CD4-positive, alpha-beta T cell treated with Interleukin-1 beta for 1 hour (primary cell): ENCODE results near the gene ASAP2.

ENCODE experiments used
- DNase-seq, 2 donors: peaks; one replicate each; pipeline ENCODE4 v3.0.0-alpha.2; 2020 to 2022

Gene ASAP2

DNA sequence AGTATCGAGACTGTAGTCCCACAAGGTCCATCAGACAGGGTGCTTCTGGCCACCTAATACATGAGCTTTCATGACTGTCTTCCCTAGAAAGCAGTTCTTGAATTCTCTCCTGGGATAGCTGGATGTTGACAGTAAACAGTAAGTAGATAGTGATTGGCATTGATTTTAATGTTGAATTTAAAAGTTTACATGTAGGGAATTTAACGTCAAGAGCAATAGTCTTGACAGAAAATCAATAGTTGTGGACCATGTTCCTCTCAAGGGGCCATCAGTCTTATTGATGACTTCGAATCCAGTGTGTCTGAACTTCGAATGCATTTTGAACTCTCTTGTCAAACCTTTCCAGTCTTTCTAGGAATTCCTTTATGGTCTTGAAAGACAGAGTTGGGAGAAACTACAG is 152.9 kb downstream of the ASAP2 start:
- no peak for DNase-seq

DNA sequence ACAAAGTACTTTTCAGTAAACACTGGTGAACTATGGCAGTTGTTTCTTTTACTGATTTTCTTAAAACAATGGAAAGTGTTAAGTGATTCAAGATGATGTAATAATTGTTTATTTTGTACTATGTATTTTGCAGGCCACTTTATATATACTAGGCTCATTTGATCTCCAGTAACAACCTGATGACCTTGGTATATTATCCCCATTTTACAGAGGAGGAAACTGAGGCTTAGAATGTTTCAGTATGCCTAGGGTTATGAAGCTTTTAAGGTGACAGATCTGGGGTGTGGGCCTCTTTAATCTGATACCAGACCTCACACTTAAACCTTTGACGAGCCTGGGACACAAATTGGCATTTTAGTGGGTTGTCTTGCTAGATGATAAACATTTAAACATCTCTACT is 153.5 kb downstream of the ASAP2 start:
- DNase-seq = no peak

DNA sequence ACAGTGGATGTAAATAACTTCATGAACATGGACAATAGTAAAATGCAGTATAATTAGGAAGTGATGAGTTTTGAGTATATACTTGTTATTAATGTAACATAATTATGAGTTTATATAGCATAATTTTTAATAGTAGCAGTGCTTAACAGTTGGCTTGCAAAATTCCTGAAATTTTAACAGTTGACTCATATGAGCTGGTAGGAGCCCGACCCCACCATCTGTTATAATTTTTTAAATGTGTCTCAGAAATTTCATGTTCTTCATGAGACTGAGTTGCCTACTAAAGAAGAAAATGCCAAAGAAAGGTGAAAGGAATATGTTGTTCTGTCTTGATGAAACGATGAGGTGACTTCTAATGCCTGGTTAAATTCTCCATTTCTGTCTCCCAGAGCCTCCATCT is 154.1 kb downstream of the ASAP2 start:
- no peak for DNase-seq

GRCh38 chr2:9364373-9364772 is 157.8 kb downstream of the ASAP2 start:
- DNase-seq = no peak

DNA sequence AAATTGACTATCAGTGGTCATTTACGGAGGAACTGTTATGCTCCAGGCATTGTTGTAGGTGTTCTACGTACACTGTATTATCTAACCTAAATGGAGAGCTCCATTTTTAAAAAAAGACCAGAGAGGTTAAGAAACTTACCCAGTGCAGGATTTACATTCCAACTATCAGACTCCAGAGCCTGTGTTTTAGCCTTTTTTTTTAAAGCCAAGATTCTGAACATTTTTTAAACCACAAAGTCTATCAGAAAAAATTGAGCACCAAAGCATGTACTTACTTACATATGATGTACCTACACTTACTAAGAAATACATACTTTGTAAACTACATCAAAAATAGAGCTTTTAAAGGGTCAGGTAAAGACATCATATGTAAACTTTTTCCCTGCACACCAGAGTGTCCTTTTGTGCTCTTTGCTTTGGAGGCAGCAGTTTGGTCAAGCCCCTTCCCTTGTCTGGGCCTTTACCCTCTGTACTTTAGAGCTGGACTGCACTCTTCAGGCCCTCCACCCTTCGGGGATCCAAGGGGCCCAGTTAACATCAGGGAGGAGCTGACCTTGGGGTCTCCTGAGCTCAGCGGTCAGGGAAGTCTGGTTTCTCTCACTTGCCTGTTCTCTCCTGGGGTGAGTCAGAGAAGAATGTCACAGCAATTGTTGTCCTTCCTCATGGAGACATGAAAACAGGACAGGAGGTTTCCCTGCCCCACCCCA is 158.3 kb downstream of the ASAP2 start:
- no peak for DNase-seq

DNA sequence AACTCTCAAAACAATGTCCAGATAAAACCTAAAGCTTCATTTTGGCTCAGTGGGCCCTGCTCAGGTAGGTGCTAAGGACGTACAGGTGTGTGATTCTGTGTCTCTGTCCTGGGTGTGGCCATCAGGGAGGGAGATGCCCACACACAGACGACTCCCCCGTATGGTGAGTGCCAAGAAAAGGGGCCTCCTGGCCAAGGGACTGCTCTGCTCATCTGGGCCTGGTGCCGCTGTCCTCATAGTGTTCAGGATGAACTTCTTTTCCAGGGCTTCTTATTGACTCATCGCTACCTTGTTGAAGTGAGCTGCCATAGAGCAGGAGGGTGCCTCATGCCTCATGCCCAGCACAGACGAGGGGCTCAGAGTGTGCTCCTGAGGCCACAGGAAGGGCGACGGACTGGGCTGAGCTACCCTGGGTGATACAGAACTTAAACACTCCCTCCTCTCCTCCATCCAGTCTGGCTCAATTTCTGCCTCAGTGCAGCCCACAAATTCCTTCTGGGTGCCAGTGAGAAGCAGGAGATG is 158.9 kb downstream of the ASAP2 start:
- DNase-seq = no peak

- DNase-seq = no peak
These were observed 159.4 kb downstream of the ASAP2 start for GRCh38 chr2:9366026-9366425.

GRCh38 chr2:9370746-9371145 is 164.1 kb downstream of the ASAP2 start:
- DNase-seq = no peak

GRCh38 chr2:9373047-9373446 is 166.4 kb downstream of the ASAP2 start:
- no peak for DNase-seq

DNA sequence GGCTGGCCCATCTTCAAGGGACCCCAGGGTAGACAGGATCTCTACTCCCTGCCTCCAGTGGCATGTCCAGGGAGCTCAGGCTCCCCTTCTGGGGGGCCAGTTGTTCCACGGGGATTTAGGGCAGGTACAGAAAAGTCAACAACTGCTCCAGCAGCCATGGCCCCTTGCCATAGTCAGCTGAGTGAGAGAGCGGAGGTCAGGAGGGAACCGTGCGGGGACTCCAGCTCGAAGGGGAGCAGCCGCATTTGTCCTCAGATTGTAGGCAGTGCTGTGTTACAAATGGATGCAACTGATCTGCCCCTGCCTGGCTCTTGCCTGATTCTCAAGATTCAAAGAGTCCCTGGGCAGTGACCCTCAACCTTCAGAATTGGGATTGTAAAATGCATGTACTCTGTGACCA is 166.9 kb downstream of the ASAP2 start:
- DNase-seq = no peak

- DNase-seq = no peak
These were observed 167.6 kb downstream of the ASAP2 start for GRCh38 chr2:9374071-9374730.

DNA sequence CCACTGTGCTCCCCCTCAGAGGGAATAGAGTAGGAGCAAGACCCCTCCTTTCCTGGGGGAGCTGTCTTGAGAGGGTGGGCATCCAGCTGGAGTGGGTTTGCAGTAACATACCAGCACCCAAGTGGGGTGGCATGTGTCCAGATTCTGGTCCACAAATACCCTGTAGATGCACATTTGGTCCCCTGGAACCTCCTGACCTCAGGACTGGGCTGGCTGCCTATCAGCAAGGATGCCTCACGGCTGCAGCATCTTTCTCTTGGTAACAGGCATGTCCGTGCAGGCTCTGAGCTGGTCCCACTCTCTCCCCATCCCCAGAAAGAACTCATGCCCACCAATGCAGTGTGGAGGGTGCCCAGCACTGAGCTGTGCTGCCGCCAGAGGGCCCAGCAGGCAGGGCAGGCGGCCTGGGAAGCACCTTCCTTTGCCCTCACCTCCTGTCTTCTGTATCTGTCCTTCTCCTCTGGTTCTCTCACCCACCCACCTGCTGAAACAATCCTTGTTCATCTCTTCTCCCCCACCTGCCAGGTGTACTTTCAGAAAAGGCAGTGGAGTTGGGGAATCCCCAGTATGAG is 169.3 kb downstream of the ASAP2 start:
- no peak for DNase-seq

- DNase-seq = no peak
These were observed 171.0 kb downstream of the ASAP2 start for GRCh38 chr2:9377461-9378097.

DNA sequence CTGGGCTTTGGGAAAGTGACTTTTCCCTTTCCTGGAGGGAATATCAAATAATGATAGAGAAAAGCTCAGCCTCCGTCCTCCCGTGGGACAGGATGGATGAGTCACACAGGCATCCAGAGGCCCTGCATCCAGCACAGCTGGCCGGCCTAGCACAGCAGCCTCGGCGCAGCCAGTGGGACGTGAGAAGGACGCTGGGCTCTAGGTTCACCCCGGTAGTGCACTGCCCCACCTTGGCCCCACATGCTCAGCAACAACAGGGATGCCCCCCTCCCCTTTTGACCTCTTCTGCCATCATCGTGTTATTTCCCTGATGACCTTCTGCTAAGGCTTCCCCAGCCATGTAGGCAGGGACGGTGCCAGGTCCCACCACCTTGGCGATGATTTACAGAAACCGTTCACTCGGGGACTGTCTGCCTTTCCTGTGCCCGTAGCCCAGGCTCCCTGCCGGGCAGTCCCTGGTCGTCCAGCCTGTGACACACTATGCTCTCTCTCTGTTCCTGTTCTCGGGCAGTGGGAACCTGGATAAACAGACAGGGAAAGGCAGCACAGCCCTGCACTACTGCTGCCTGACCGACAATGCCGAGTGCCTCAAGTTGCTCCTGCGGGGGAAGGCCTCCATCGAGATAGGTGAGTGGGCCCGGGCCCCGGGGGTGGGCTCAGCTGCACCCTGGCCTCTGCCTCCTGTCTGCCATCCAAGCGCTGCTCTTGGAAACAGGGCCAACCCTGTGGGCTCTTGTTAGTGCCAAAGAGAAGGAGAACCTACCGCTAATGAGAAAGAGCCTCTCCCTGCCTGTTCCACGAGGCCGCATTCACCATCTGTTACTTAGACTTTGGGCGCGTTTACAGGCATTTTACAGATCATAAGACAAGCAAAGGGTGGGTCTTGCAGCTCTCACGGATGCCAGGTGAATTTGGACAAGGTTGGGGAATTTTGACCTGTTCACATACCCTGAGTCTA is 172.1 kb downstream of the ASAP2 start:
- no peak for DNase-seq

DNA sequence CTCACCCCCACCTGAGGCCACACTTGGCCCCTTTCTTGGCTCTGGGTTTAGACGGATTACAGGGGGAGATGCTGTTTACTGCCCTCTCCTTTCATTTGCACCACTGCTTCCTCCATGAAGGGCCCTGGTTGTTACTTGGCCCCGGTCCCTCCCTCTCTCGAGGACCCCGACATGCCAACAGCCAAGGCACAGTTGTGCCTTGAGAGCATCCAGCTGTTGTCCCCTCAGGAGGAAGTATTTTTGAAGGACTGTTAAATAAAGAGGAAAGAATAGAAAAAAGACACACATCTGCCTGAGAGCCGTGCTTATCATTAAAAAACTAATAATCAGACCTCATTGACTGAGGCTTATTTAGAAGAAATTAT is 172.8 kb downstream of the ASAP2 start:
- no peak for DNase-seq

DNA sequence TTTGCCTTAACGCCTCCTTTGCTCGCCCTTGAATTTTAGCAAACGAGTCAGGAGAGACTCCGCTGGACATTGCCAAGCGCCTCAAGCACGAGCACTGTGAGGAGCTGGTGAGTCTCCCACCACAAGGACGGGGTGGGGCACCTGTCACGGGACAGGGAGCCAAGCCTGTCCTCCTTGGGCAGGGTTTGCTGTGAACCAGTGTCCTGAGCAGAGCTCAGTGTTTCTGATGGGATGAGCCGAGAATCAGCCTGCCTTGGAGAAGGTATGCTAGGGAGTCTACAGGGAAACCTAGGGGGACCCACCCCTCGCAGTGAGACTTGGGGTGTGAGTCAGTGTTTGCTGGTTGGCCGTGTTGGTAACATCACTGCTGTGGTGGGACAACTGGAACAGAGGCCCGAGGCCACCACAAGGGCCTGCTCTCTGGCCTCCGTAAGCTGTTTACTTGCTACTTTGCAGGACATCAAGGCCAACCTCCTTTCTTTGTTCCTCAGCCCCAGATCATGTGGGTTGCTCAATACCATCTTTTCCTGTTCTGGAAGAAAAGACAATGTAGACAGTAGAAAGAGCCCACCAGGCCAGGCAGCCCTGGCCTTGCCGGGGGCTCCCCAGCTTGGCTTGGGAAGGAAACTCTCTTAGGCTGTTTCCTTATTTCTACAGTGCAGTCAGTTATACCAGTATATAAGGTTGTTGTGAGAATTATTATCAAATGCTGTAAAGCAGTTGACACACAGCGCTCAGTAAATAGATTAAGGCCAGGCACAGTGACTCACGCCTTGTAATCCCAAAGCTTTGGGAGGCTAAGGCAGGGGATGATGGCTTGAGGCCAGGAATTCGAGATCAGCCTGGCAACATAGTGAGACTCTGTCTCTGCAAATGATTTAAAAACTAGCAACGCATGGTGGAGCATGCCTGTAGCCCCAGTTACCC is 174.4 kb downstream of the ASAP2 start:
- no peak for DNase-seq

GRCh38 chr2:9382604-9383235 is 176.1 kb downstream of the ASAP2 start:
- DNase-seq = no peak

- DNase-seq = no peak
These were observed 177.9 kb downstream of the ASAP2 start for GRCh38 chr2:9384521-9384920.

- DNase-seq = no peak
These were observed 179.2 kb downstream of the ASAP2 start for GRCh38 chr2:9385841-9386240.

DNA sequence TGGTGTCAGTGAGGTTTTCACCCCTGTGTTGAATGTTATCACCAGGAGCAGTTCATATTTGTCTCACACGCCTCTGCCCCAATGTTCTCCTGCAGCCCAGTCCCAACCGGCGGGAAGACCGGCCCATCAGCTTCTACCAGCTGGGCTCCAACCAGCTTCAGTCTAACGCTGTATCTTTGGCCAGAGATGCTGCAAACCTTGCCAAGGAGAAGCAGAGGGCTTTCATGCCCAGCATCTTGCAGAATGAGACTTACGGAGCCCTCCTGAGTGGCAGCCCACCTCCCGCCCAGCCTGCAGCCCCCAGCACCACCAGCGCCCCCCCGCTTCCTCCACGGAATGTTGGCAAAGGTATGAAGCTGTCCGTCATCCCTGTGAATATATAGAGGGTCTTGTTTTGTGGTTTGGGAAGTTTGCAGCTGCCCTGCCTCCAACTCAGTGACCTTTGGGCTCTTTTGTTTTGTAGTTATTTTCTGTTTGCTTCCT is 181.6 kb downstream of the ASAP2 start:
- DNase-seq = no peak
